Left lobe of liver (tissue), 2 donors: ENCODE measurements around the gene HLA-DRA. TPM values are rescaled to one million over a fixed set of nuclear protein-coding genes. Genes with fewer than 3 reads are reported as not detected.
A peak's percentile ranks its signal among the peaks of the same experiment; 100 is the strongest.

Source experiments
- ATAC-seq: fragments of 200-7000 bp; cut with Tn5 transposase; one replicate; pipeline ENCODE4 v1.9.1; 2020; ENCODE audit warnings: mild to moderate bottlenecking, moderate library complexity
- DNase-seq: peaks from one replicate; pipeline ENCODE4 v3.0.0-alpha.2; 2020; ENCODE audit warnings: low spot score
- total RNA-seq: library from RNA; stranded (reverse); gene quantifications from one replicate; pipeline ENCODE4 v1.2.1, GENCODE V29; 2021
- donor health status: DM: no; HTN: no; CAD: no; lungs with moderate emphysema.
- donor health status: DM: no; HTN: yes; CAD: no.

Gene HLA-DRA
- total RNA-seq: 24.4 TPM

GRCh38 chr6:32439602-32440214, at the start of gene HLA-DRA:
Gene HLA-DRA, plus strand, starts transcription at chr6:32439887. Its CDS starts 64 bp downstream, at chr6:32439951.
- DNase-seq: no peak
- ATAC-seq: peak; percentile 86

- DNase-seq: no peak
- ATAC-seq: no peak
These were observed 48.2 kb upstream of the HLA-DRA start for GRCh38 chr6:32391505-32391904.

- DNase-seq: no peak
These were observed 45.8 kb upstream of the HLA-DRA start for GRCh38 chr6:32393665-32394420.

GRCh38 chr6:32396028-32396427, 43.7 kb upstream of the HLA-DRA start:
- no peak for DNase-seq
- ATAC-seq: no peak

More at GRCh38 chr6:32393665-32394420, 45.8 kb upstream of the HLA-DRA start:
- ATAC-seq: peak; percentile 19

GRCh38 chr6:32397252-32397920, 42.3 kb upstream of the HLA-DRA start:
- DNase-seq: no peak
- ATAC-seq: no peak

- no peak for DNase-seq
- ATAC-seq: no peak
These were observed 38.3 kb upstream of the HLA-DRA start for GRCh38 chr6:32401284-32401963.

- ATAC-seq: no peak
These were observed 36.9 kb upstream of the HLA-DRA start for GRCh38 chr6:32402812-32403211.

GRCh38 chr6:32405656-32406055, 34.0 kb upstream of the HLA-DRA start:
- DNase-seq: no peak
- ATAC-seq: no peak

More at GRCh38 chr6:32402812-32403211, 36.9 kb upstream of the HLA-DRA start:
- DNase-seq: no peak

GRCh38 chr6:32406197-32406596, 33.5 kb upstream of the HLA-DRA start:
- ATAC-seq (no peak), DNase-seq (no peak)

- DNase-seq: no peak
- no peak for ATAC-seq
These were observed 32.8 kb upstream of the HLA-DRA start, which contains the start of gene BTNL2 for GRCh38 chr6:32406857-32407256. Gene BTNL2, minus strand, starts transcription at chr6:32407181. Its CDS starts 58 bp downstream, at chr6:32407123.

GRCh38 chr6:32410906-32411305, 28.8 kb upstream of the HLA-DRA start:
- DNase-seq (no peak), ATAC-seq (no peak)

GRCh38 chr6:32411566-32412327, 27.9 kb upstream of the HLA-DRA start:
- ATAC-seq (no peak), DNase-seq (no peak)

- DNase-seq: peak; percentile 74
- ATAC-seq: peak; percentile 91
These were observed 26.1 kb upstream of the HLA-DRA start for GRCh38 chr6:32413427-32414047.

GRCh38 chr6:32415521-32416019, 24.1 kb upstream of the HLA-DRA start:
- ATAC-seq (peak; percentile 93), DNase-seq (peak; percentile 70)

- DNase-seq: no peak
- ATAC-seq: no peak
These were observed 23.7 kb upstream of the HLA-DRA start for GRCh38 chr6:32416036-32416435.

GRCh38 chr6:32424589-32425300, 14.9 kb upstream of the HLA-DRA start:
- no peak for DNase-seq

GRCh38 chr6:32426338-32426737, 13.3 kb upstream of the HLA-DRA start:
- ATAC-seq (peak; percentile 35), DNase-seq (no peak)

More at GRCh38 chr6:32424589-32425300, 14.9 kb upstream of the HLA-DRA start:
- ATAC-seq: no peak

GRCh38 chr6:32427218-32427617, 12.5 kb upstream of the HLA-DRA start:
- ATAC-seq: peak; percentile 94
- peak; percentile 55 for DNase-seq

- no peak for ATAC-seq
- no peak for DNase-seq
These were observed 11.7 kb upstream of the HLA-DRA start for GRCh38 chr6:32427934-32428474.
